Panc1 (cell line): ENCODE results near the gene PAX3.

ENCODE experiments used
- POLR2AphosphoS5 ChIP-seq: IDR thresholded peaks from 2 replicates; pipeline ENCODE4 v1.6.1; 2012; ENCODE audit warnings: mild to moderate bottlenecking, low read depth, low read length, moderate library complexity
- SIN3A ChIP-seq: IDR thresholded peaks from 2 replicates; pipeline ENCODE4 v1.6.1; 2012; ENCODE audit warnings: low read depth, mild to moderate bottlenecking, low read length, moderate library complexity, borderline replicate concordance; ENCODE audit not compliant: insufficient read depth
- TCF7L2 ChIP-seq: IDR thresholded peaks from 2 replicates; pipeline ENCODE4 v1.6.1; 2011; ENCODE audit warnings: mild to moderate bottlenecking, low read depth, low read length, inconsistent platforms
- TF ChIP-seq, protein P1 (sequence below): fragments of 450-650 bp; IDR thresholded peaks from 2 replicates; pipeline ENCODE4 v1.5.1; 2017; ENCODE audit warnings: mild to moderate bottlenecking

DNA sequence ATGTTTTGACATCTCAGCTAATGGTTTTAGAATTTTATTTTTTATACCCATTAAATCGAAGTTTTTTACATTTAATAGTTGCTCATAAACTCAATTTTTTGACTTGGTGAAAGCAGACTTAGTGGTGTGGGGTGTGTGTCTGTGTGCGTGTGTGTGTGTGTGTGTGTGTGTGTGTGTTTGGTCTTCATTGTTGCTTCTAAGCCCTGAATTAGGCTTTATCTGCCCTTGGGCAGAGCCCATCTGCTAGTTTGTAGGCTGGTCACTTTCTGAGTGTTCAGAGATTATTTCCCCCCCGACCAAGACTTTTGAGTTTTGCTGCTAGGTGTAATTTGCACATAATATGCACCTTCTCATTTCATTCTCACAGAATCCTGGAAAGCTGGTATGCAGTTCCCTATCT lies 14.3 kb downstream of the PAX3 start:
- TF ChIP-seq, protein P1, sequence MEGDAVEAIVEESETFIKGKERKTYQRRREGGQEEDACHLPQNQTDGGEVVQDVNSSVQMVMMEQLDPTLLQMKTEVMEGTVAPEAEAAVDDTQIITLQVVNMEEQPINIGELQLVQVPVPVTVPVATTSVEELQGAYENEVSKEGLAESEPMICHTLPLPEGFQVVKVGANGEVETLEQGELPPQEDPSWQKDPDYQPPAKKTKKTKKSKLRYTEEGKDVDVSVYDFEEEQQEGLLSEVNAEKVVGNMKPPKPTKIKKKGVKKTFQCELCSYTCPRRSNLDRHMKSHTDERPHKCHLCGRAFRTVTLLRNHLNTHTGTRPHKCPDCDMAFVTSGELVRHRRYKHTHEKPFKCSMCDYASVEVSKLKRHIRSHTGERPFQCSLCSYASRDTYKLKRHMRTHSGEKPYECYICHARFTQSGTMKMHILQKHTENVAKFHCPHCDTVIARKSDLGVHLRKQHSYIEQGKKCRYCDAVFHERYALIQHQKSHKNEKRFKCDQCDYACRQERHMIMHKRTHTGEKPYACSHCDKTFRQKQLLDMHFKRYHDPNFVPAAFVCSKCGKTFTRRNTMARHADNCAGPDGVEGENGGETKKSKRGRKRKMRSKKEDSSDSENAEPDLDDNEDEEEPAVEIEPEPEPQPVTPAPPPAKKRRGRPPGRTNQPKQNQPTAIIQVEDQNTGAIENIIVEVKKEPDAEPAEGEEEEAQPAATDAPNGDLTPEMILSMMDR = no peak
- TF ChIP-seq SIN3A (no peak), TCF7L2 (no peak), POLR2AphosphoS5 (no peak)
